CD14-positive monocyte (primary cell): Measurements from ENCODE around the gene MMEL1. TPM values are rescaled to one million over a fixed set of nuclear protein-coding genes. Genes with fewer than 3 reads are reported as not detected.

Source experiments
- DNase-seq, 3 donors: peaks; one replicate each; pipeline ENCODE4 v3.0.0-alpha.2; 2011 to 2022
- H2AFZ ChIP-seq: 2 replicates; pipeline ENCODE4 v1.6.0; 2012; ENCODE audit warnings: mild to moderate bottlenecking, low read depth, low read length, inconsistent platforms; ENCODE audit not compliant: insufficient read depth, poor library complexity, severe bottlenecking
- H3K27ac ChIP-seq, 2 donors: 1 replicate in 1 of 2; 2 replicates in 1 of 2; pipeline ENCODE4 v1.5.1; 2012 to 2013; ENCODE audit warnings: low read length in 2 of 2, control low read depth in 1 of 2, inconsistent platforms in 1 of 2, low read depth in 1 of 2, mild to moderate bottlenecking in 1 of 2
- H3K27me3 ChIP-seq, 2 donors: one replicate each; pipeline versions ENCODE4 v1.6.0 to v1.6.1; 2011 to 2013; ENCODE audit warnings: low read length in 2 of 2; ENCODE audit not compliant: control insufficient read depth in 2 of 2, insufficient read depth in 2 of 2
- H3K36me3 ChIP-seq, 2 donors: replicated peaks in 1 of 2; 1 replicate in 1 of 2; 2 replicates in 1 of 2; pipeline versions ENCODE4 v1.5.1 to v1.6.1; 2012 to 2013; ENCODE audit warnings: low read length in 2 of 2, control low read depth in 1 of 2, inconsistent platforms in 1 of 2, mild to moderate bottlenecking in 1 of 2; ENCODE audit not compliant: insufficient read depth in 2 of 2, control insufficient read depth in 1 of 2
- H3K4me1 ChIP-seq, 2 donors: 1 replicate in 1 of 2; 2 replicates in 1 of 2; pipeline versions ENCODE4 v1.5.1 to v1.6.1; 2012 to 2013; ENCODE audit warnings: low read length in 2 of 2, control low read depth in 1 of 2, inconsistent platforms in 1 of 2, mild to moderate bottlenecking in 1 of 2, moderate library complexity in 1 of 2; ENCODE audit not compliant: insufficient read depth in 2 of 2, control insufficient read depth in 1 of 2
- H3K4me2 ChIP-seq: replicated peaks from 2 replicates; pipeline ENCODE3; 2012; ENCODE audit warnings: low read length, moderate library complexity, mild to moderate bottlenecking; ENCODE audit not compliant: poor library complexity, severe bottlenecking; ENCODE audit errors: extremely low read depth
- H3K4me3 ChIP-seq, 3 experiments: fragments of 200-600 bp in 1 of 3; sonication (generic) in 1 of 3; replicated peaks in 1 of 3; 1 replicate in 2 of 3; 2 replicates in 1 of 3; pipeline ENCODE4 v1.5.1; 2011 to 2013; ENCODE audit warnings: low read length in 3 of 3, mild to moderate bottlenecking in 3 of 3, control low read depth in 2 of 3, low read depth in 2 of 3, inconsistent platforms in 1 of 3, moderate library complexity in 1 of 3
- H3K79me2 ChIP-seq: 2 replicates; pipeline ENCODE4 v1.6.0; 2012; ENCODE audit warnings: mild to moderate bottlenecking, control low read depth, inconsistent platforms, low read length, moderate library complexity; ENCODE audit not compliant: insufficient read depth
- H3K9ac ChIP-seq: 2 replicates; pipeline ENCODE4 v1.6.0; 2017; ENCODE audit warnings: low read length, mild to moderate bottlenecking; ENCODE audit not compliant: insufficient read depth, poor library complexity, severe bottlenecking
- H3K9me3 ChIP-seq, 2 donors: replicated peaks in 1 of 2; 1 replicate in 1 of 2; 2 replicates in 1 of 2; pipeline versions ENCODE4 v1.5.1 to v1.6.1; 2012 to 2013; ENCODE audit warnings: low read length in 2 of 2, control low read depth in 1 of 2; ENCODE audit not compliant: control insufficient read depth in 1 of 2, insufficient read depth in 1 of 2
- H4K20me1 ChIP-seq: 2 replicates; pipeline ENCODE4 v1.6.0; 2012; ENCODE audit warnings: mild to moderate bottlenecking, low read length, control low read depth, moderate library complexity; ENCODE audit not compliant: insufficient read depth
- H3K27ac Mint-ChIP-seq, 7 donors: one replicate each; pipeline ENCODE4 v1.8.0; 2020; ENCODE audit warnings: mild to moderate bottlenecking in 7 of 7, mixed read lengths in 7 of 7, moderate library complexity in 6 of 7, inconsistent platforms in 2 of 7
- H3K27me3 Mint-ChIP-seq, 3 donors: one replicate each; pipeline ENCODE4 v1.8.0; 2021 to 2022; ENCODE audit warnings: low read depth in 3 of 3, mild to moderate bottlenecking in 3 of 3, mixed read lengths in 3 of 3, moderate library complexity in 3 of 3, inconsistent platforms in 1 of 3
- H3K36me3 Mint-ChIP-seq, 2 donors: one replicate each; pipeline ENCODE4 v1.8.0; 2020; ENCODE audit warnings: mixed read lengths in 2 of 2, inconsistent platforms in 1 of 2, mild to moderate bottlenecking in 1 of 2
- H3K4me1 Mint-ChIP-seq: one replicate; pipeline ENCODE4 v1.8.0; 2020; ENCODE audit warnings: mild to moderate bottlenecking, mixed read lengths
- H3K4me3 Mint-ChIP-seq, 2 donors: one replicate each; pipeline ENCODE4 v1.8.0; 2020; ENCODE audit warnings: mild to moderate bottlenecking in 2 of 2, mixed read lengths in 2 of 2, moderate library complexity in 1 of 2
- H3K9me3 Mint-ChIP-seq, 7 donors: one replicate each; pipeline ENCODE4 v1.8.0; 2020 to 2022; ENCODE audit warnings: mixed read lengths in 7 of 7, mild to moderate bottlenecking in 6 of 7, moderate library complexity in 6 of 7, inconsistent platforms in 2 of 7
- WGBS: methylation state at CpG from one replicate; pipeline ENCODE4 v1.1.5; 2013; ENCODE audit warnings: missing lambda C conversion rate; ENCODE audit not compliant: insufficient coverage; 5-methylcytosine and 5-hydroxymethylcytosine counted together
- intact Hi-C, 2 donors: fragments of 100-400 bp; cut with micrococcal nuclease; formaldehyde crosslinking; loops; one replicate each; pipeline versions ENCODE4 v1.15.0 to v1.15.1; 2023
- polyA plus RNA-seq, 3 donors: library from polyadenylated mRNA; depleted of rRNA in 1 of 3; unstranded in 2 of 3; stranded (reverse) in 1 of 3; fragments of 300-500 nt in 2 of 3; fragments of >200 nt in 1 of 3; fragmentation: Illumina TruSeq in 2 of 3; gene quantifications; 1 replicate in 2 of 3; 2 replicates in 1 of 3; pipeline ENCODE4 v1.2.3, GENCODE V29; 2012 to 2021
- TF ChIP-seq, protein P1 (sequence below): fragments of 200-600 bp; IDR thresholded peaks from one replicate; pipeline ENCODE4 v1.8.0; 2022; ENCODE audit warnings: antibody characterized with exemption, mild to moderate bottlenecking

The MMEL1 gene
- polyA plus RNA-seq, 3 donors: 1.1 to 4.4 (median 1.9) TPM

DNA sequence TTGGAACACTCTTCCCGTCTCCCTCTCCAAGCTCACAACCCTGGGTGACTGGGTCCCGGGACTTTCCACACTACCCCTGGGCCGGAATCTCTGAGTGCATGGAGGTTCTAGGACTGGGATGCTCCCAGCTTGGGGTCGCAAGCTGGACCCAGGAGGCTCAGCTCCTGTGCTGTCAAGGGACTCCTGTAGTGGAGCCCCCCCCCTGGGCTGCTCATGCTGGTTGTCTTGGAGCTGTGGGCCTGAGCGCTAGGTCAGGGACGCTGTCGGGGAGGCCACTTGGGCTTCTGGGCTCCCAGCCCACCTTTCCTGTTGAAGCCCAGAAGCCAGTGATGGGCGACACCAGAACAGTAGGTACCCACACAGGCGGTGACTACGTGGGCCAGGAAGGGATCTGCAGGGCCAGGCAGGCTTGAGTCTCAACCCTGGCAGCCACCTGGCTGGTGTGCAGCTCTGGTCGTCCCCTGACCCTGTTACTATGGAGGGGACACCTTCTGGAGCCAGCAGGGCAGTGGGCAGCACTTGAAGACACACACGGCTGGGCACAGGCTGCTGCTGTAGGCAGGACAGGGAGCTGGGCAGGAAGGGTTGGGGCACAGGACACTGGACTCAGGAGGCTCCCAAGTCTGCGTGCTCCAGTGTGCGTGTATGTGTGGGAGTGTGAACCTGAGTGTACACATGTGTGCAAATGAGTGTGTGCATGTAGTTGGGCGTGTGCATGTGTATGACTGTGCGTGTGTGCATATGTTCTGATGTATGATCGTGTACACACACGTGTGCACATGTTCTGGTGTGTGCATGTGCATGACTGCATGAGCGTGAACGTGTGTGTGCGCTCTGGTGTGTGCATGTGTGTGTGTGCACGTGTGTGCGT, 3.0 kb downstream of the MMEL1 start:
- Histone ChIP-seq H3K4me3 (no peak overlapping the region), H3K79me2 (no peaks in the 10 kb centered on the region), H3K9ac (no peak overlapping the region), H3K4me2 (no peak overlapping the region), H4K20me1 (no peaks in the 10 kb centered on the region), H3K27me3 (peaks cover 9 to 40% of the 10 kb centered on the region in 2 donors), H3K4me1 (no peaks in the 10 kb centered on the region), H3K27ac (no peak overlapping the region), H3K9me3 (peaks cover 14 to 15% of the 10 kb centered on the region in 2 donors), H2AFZ (no peak overlapping the region), H3K36me3 (no peaks in the 10 kb centered on the region)
- Mint-ChIP-seq H3K4me1 (no peaks in the 10 kb centered on the region), H3K27me3 (peaks cover 31 to 72% (median 51%) of the 10 kb centered on the region in 3 donors), H3K4me3 (peak overlapping the region in 1 of 2 donors; percentile 82), H3K36me3 (peaks cover 0 to 6% of the 10 kb centered on the region in 2 donors), H3K9me3 (peaks cover 10 to 17% (median 14%) of the 10 kb centered on the region in 7 donors), H3K27ac (no peak overlapping the region)
- TF ChIP-seq, protein P1, sequence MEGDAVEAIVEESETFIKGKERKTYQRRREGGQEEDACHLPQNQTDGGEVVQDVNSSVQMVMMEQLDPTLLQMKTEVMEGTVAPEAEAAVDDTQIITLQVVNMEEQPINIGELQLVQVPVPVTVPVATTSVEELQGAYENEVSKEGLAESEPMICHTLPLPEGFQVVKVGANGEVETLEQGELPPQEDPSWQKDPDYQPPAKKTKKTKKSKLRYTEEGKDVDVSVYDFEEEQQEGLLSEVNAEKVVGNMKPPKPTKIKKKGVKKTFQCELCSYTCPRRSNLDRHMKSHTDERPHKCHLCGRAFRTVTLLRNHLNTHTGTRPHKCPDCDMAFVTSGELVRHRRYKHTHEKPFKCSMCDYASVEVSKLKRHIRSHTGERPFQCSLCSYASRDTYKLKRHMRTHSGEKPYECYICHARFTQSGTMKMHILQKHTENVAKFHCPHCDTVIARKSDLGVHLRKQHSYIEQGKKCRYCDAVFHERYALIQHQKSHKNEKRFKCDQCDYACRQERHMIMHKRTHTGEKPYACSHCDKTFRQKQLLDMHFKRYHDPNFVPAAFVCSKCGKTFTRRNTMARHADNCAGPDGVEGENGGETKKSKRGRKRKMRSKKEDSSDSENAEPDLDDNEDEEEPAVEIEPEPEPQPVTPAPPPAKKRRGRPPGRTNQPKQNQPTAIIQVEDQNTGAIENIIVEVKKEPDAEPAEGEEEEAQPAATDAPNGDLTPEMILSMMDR: no peak
- intact Hi-C loops: no loop called here
- DNase-seq: no peak
- 88% methylated on average over 23 of the region's 23 CpGs for WGBS

DNA sequence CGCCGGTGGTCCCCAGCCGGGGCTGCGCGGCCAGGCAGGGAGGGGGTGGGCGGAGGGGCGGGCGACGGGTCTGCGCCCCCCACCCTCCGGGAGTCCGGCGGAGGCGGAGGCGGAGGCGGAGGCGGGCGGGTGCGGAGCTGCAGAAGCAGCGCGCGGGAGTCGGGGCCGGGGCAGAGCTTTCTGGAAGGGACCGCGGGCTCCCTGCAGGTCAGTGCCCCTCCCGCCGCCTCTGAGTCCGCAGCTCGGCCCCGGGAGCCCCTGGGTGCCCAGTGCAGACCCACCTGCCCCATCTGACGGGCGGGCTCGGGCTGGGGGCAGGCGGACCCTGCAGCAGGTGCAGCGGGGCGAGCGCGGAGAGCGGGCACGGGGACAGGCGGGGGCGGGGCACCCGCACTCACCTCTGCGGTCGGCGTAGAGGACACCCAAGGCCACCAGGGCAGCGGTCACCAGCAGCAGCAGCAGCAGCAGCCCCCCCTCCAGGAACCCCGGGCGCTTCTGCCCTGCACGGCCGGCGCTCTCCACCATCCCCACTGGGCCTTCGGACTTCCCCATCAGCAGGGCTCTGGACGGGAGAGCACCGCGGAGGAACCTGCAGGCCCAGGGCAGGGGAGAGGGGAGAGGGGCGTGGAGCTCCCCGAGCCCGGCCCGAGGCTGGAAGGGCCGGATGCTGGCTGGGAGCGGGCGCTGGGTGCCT, 3.7 kb downstream of the MMEL1 start:
- Histone ChIP-seq H3K36me3 (no peaks in the 10 kb centered on the region), H3K9me3 (peaks cover 14 to 15% of the 10 kb centered on the region in 2 donors), H3K27ac (no peak overlapping the region), H3K4me1 (no peaks in the 10 kb centered on the region), H4K20me1 (no peaks in the 10 kb centered on the region), H3K4me3 (no peak overlapping the region), H3K9ac (no peak overlapping the region), H3K4me2 (no peak overlapping the region), H2AFZ (no peak overlapping the region), H3K27me3 (peaks cover 9 to 40% of the 10 kb centered on the region in 2 donors), H3K79me2 (no peaks in the 10 kb centered on the region)
- peaks cover 0 to 6% of the 10 kb centered on the region in 2 donors for H3K36me3 Mint-ChIP-seq
- H3K4me3 Mint-ChIP-seq: no peak overlapping the region
- no peaks in the 10 kb centered on the region for H3K4me1 Mint-ChIP-seq
- TF ChIP-seq, protein P1: no peak
- WGBS: 4% methylated on average over 46 of the region's 64 CpGs
- no peak for DNase-seq
- H3K9me3 Mint-ChIP-seq: peaks cover 10 to 17% (median 14%) of the 10 kb centered on the region in 7 donors
- no peak overlapping the region for H3K27ac Mint-ChIP-seq
- intact Hi-C loops: no loop called here
- peaks cover 31 to 72% (median 56%) of the 10 kb centered on the region in 3 donors for H3K27me3 Mint-ChIP-seq
